Thyroid gland (tissue), 4 donors: ENCODE measurements around the gene PPP2R2B. TPM values are rescaled to one million over a fixed set of nuclear protein-coding genes. Genes with fewer than 3 reads are reported as not detected.
A peak's percentile ranks its signal among the peaks of the same experiment; 100 is the strongest.

Experiments
- DNase-seq, 2 donors: peaks; one replicate each; pipeline ENCODE4 v3.0.0-alpha.2; 2019
- H3K27ac ChIP-seq, 3 donors: fragments of 200-600 bp; sonication (generic); 1 replicate in 2 of 3; 2 replicates in 1 of 3; pipeline ENCODE4 v1.5.1; 2016 to 2019; ENCODE audit warnings: mild to moderate bottlenecking in 1 of 3, moderate library complexity in 1 of 3
- H3K27me3 ChIP-seq: fragments of 200-600 bp; sonication (generic); one replicate; pipeline ENCODE4 v1.5.1; 2019
- H3K36me3 ChIP-seq, 2 donors: fragments of 200-600 bp; sonication (generic); one replicate each; pipeline ENCODE4 v1.5.1; 2016 to 2019
- H3K4me1 ChIP-seq, 2 donors: fragments of 200-600 bp; sonication (generic); one replicate each; pipeline ENCODE4 v1.5.1; 2017 to 2019
- H3K4me3 ChIP-seq, 3 donors: fragments of 200-600 bp; sonication (generic); replicated peaks in 1 of 3; 1 replicate in 2 of 3; 2 replicates in 1 of 3; pipeline ENCODE4 v1.5.1; 2016; ENCODE audit warnings: mild to moderate bottlenecking in 1 of 3
- H3K9me3 ChIP-seq: fragments of 200-600 bp; sonication (generic); one replicate; pipeline ENCODE4 v1.5.1; 2017
- CTCF ChIP-seq, 6 experiments: fragments of 200-600 bp in 3 of 6; fragments of 450-650 bp in 3 of 6; sonication (generic) in 3 of 6; IDR thresholded peaks; one replicate each; pipeline ENCODE4 v1.5.1; 2016 to 2019; ENCODE audit warnings: antibody characterized with exemption in 6 of 6, mild to moderate bottlenecking in 2 of 6, inconsistent platforms in 1 of 6, moderate library complexity in 1 of 6
- POLR2A ChIP-seq, 2 donors: fragments of 450-650 bp; IDR thresholded peaks; one replicate each; pipeline ENCODE4 v1.6.1; 2017; ENCODE audit warnings: antibody characterized with exemption in 2 of 2, mild to moderate bottlenecking in 2 of 2, moderate library complexity in 1 of 2
- WGBS, 2 donors: methylation state at CpG; one replicate each; pipeline ENCODE4 v1.1.5; 2017; 5-methylcytosine and 5-hydroxymethylcytosine counted together
- intact Hi-C: fragments of 100-400 bp; cut with DNase I; formaldehyde crosslinking; loops from one replicate; pipeline ENCODE4 v1.15.1; 2023
- total RNA-seq, 4 donors: library from RNA; depleted of rRNA; stranded (reverse); fragments of >200 nt; gene quantifications; one replicate each; pipeline ENCODE4 v1.2.3, GENCODE V29; 2016

PPP2R2B gene
- total RNA-seq, 4 donors from 2014 or later: 1.1 to 5.0 (median 2.9) TPM

- H3K36me3 ChIP-seq: no peaks in the 10 kb centered on the region
- no peak overlapping the region for H3K4me3 ChIP-seq
- no peaks in the 10 kb centered on the region for H3K9me3 ChIP-seq
- TF ChIP-seq CTCF (IDR thresholded peaks at IDR 0.05) (no peak), POLR2A (IDR thresholded peaks at IDR 0.05) (no peak)
- no peaks in the 10 kb centered on the region for H3K4me1 ChIP-seq
- intact Hi-C loops: no loop called here
- no peak for DNase-seq
- WGBS, 2 donors: 72 to 74% methylated on average over 3 of the region's 3 CpGs
- no peaks in the 10 kb centered on the region for H3K27me3 ChIP-seq
- no peak overlapping the region for H3K27ac ChIP-seq
Measured at GRCh38 chr5:146832985-146833732, 45.4 kb downstream of the PPP2R2B start.

- Histone ChIP-seq H3K36me3 (no peaks in the 10 kb centered on the region), H3K9me3 (no peaks in the 10 kb centered on the region), H3K4me1 (no peaks in the 10 kb centered on the region), H3K27ac (no peak overlapping the region), H3K4me3 (no peak overlapping the region), H3K27me3 (no peaks in the 10 kb centered on the region)
- TF ChIP-seq POLR2A (IDR thresholded peaks at IDR 0.05) (no peak), CTCF (IDR thresholded peaks at IDR 0.05) (no peak)
- intact Hi-C loops: no loop called here
- no peak for DNase-seq
Measured at GRCh38 chr5:146828385-146828784, 50.2 kb downstream of the PPP2R2B start.

GRCh38 chr5:146827901-146828300, 50.7 kb downstream of the PPP2R2B start:
- intact Hi-C loops: no loop called here
- Histone ChIP-seq H3K27me3 (no peaks in the 10 kb centered on the region), H3K4me3 (no peak overlapping the region), H3K4me1 (no peaks in the 10 kb centered on the region), H3K9me3 (no peaks in the 10 kb centered on the region), H3K36me3 (no peaks in the 10 kb centered on the region), H3K27ac (no peak overlapping the region)
- no peak for DNase-seq
- 76 to 92% methylated on average over 2 of the region's 2 CpGs for WGBS, 2 donors
- TF ChIP-seq CTCF (IDR thresholded peaks at IDR 0.05) (no peak), POLR2A (IDR thresholded peaks at IDR 0.05) (no peak)

- H3K4me1 ChIP-seq: no peaks in the 10 kb centered on the region
- DNase-seq: peak in 1 of 2 donors; percentile 35
- WGBS, 2 donors: 41 to 43% methylated on average over 5 of the region's 5 CpGs
- TF ChIP-seq CTCF (IDR thresholded peaks at IDR 0.05) (no peak), POLR2A (IDR thresholded peaks at IDR 0.05) (no peak)
- no peaks in the 10 kb centered on the region for H3K9me3 ChIP-seq
- H3K36me3 ChIP-seq: no peaks in the 10 kb centered on the region
- intact Hi-C loops: no loop called here
- no peak overlapping the region for H3K27ac ChIP-seq
- no peaks in the 10 kb centered on the region for H3K27me3 ChIP-seq
- H3K4me3 ChIP-seq: no peak overlapping the region
Measured at GRCh38 chr5:146825033-146825432, 53.5 kb downstream of the PPP2R2B start.

- H3K9me3 ChIP-seq: no peaks in the 10 kb centered on the region
- 86 to 88% methylated on average over 3 of the region's 3 CpGs for WGBS, 2 donors
- intact Hi-C loops: no loop called here
- no peaks in the 10 kb centered on the region for H3K27me3 ChIP-seq
- H3K4me1 ChIP-seq: no peaks in the 10 kb centered on the region
- no peak overlapping the region for H3K4me3 ChIP-seq
- H3K36me3 ChIP-seq: no peaks in the 10 kb centered on the region
- no peak for TF ChIP-seq CTCF (IDR thresholded peaks at IDR 0.05)
- no peak for TF ChIP-seq POLR2A (IDR thresholded peaks at IDR 0.05)
- no peak for DNase-seq
- no peak overlapping the region for H3K27ac ChIP-seq
Measured at GRCh38 chr5:146821732-146822131, 56.8 kb downstream of the PPP2R2B start.
